GM23338 (cell line): ENCODE measurements around the gene OSBPL7. TPM values are rescaled to one million over a fixed set of nuclear protein-coding genes. Genes with fewer than 3 reads are reported as not detected.

Experiments used
- ATAC-seq: fragments of 200-7000 bp; cut with Tn5 transposase; 3 replicates; pipeline ENCODE4 v1.9.1; 2020
- DNase-seq: peaks from one replicate; pipeline ENCODE4 v3.0.0-alpha.2; 2015; ENCODE audit warnings: low spot score
- H2AFZ ChIP-seq: fragments of 200-600 bp; sonication (generic); 2 replicates; pipeline ENCODE4 v1.8.0; 2016; ENCODE audit warnings: antibody characterized with exemption, mild to moderate bottlenecking, moderate library complexity
- H3F3A ChIP-seq: fragments of 200-600 bp; sonication (generic); replicated peaks from 2 replicates; pipeline ENCODE4 v1.8.0; 2017; ENCODE audit warnings: antibody characterized with exemption, mixed run types, low read depth
- H3K27ac ChIP-seq: fragments of 200-600 bp; sonication (generic); 2 replicates; pipeline ENCODE4 v1.6.1; 2016; ENCODE audit warnings: low read depth
- H3K27me3 ChIP-seq: fragments of 200-600 bp; sonication (generic); 2 replicates; pipeline ENCODE4 v1.8.0; 2016; ENCODE audit warnings: mild to moderate bottlenecking, mixed run types, moderate library complexity; ENCODE audit not compliant: insufficient read depth
- H3K36me3 ChIP-seq: fragments of 200-600 bp; sonication (generic); 2 replicates; pipeline ENCODE4 v1.8.0; 2016; ENCODE audit warnings: mild to moderate bottlenecking; ENCODE audit not compliant: insufficient read depth
- H3K4me1 ChIP-seq: fragments of 200-600 bp; sonication (generic); 2 replicates; pipeline ENCODE4 v1.8.0; 2016; ENCODE audit warnings: mild to moderate bottlenecking, moderate library complexity; ENCODE audit not compliant: insufficient read depth
- H3K4me2 ChIP-seq: fragments of 200-600 bp; sonication (generic); 2 replicates; pipeline ENCODE4 v1.7.1; 2017; ENCODE audit warnings: mixed run types
- H3K4me3 ChIP-seq: fragments of 200-600 bp; sonication (generic); 2 replicates; pipeline ENCODE4 v1.6.1; 2016; ENCODE audit warnings: mixed run types
- H3K79me2 ChIP-seq: fragments of 200-600 bp; sonication (generic); replicated peaks from 2 replicates; pipeline ENCODE4 v1.8.0; 2017; ENCODE audit warnings: mild to moderate bottlenecking; ENCODE audit not compliant: insufficient read depth
- H3K9me2 ChIP-seq: fragments of 200-600 bp; sonication (generic); 2 replicates; pipeline ENCODE4 v1.8.0; 2017; ENCODE audit not compliant: insufficient read depth
- H4K20me1 ChIP-seq: fragments of 200-600 bp; sonication (generic); replicated peaks from 2 replicates; pipeline ENCODE4 v1.8.0; 2017; ENCODE audit warnings: mild to moderate bottlenecking; ENCODE audit not compliant: insufficient read depth
- H3K27ac Mint-ChIP-seq: 2 replicates; pipeline ENCODE4 v1.8.0; 2020; ENCODE audit warnings: inconsistent platforms, mild to moderate bottlenecking, moderate library complexity, mixed read lengths
- H3K27me3 Mint-ChIP-seq: 3 replicates; pipeline ENCODE4 v1.8.0; 2022; ENCODE audit warnings: low read depth, mild to moderate bottlenecking, moderate library complexity, mixed read lengths, inconsistent platforms; ENCODE audit not compliant: insufficient read depth, poor library complexity
- H3K36me3 Mint-ChIP-seq: 3 replicates; pipeline ENCODE4 v1.8.0; 2021; ENCODE audit warnings: low read depth, mild to moderate bottlenecking, inconsistent platforms, moderate library complexity, mixed read lengths
- H3K4me1 Mint-ChIP-seq: 3 replicates; pipeline ENCODE4 v1.8.0; 2020; ENCODE audit warnings: mild to moderate bottlenecking, inconsistent platforms, mixed read lengths
- H3K4me3 Mint-ChIP-seq: 3 replicates; pipeline ENCODE4 v1.8.0; 2021; ENCODE audit warnings: moderate library complexity, mild to moderate bottlenecking, inconsistent platforms, mixed read lengths
- H3K9me3 Mint-ChIP-seq: 3 replicates; pipeline ENCODE4 v1.8.0; 2020; ENCODE audit warnings: moderate library complexity, mild to moderate bottlenecking, inconsistent platforms, mixed read lengths
- CREB1 ChIP-seq: fragments of 250-450 bp; sonication (Bioruptor Pico); IDR thresholded peaks from 2 replicates; pipeline ENCODE4 v1.5.0; 2020; ENCODE audit warnings: low read depth, mild to moderate bottlenecking, moderate library complexity
- CTCF ChIP-seq, 2 experiments: fragments of 200-600 bp in 1 of 2; sonication (generic) in 1 of 2; conservative IDR thresholded peaks; 2 replicates each; pipeline versions ENCODE4 v1.5.1 to v1.6.1; 2016 to 2017; ENCODE audit warnings: antibody characterized with exemption in 2 of 2, low read depth in 2 of 2, mild to moderate bottlenecking in 2 of 2, moderate library complexity in 1 of 2
- ETS1 ChIP-seq: IDR thresholded peaks from 2 replicates; pipeline ENCODE4 v1.6.1; 2016; ENCODE audit warnings: antibody characterized with exemption
- EZH2 ChIP-seq: fragments of 200-600 bp; sonication (generic); IDR thresholded peaks from one replicate; pipeline ENCODE4 v1.8.0; 2017; ENCODE audit warnings: antibody characterized with exemption, mild to moderate bottlenecking, low read depth; ENCODE audit not compliant: unreplicated experiment
- EZH2phosphoT487 ChIP-seq: fragments of 200-600 bp; sonication (generic); IDR thresholded peaks from one replicate; pipeline ENCODE4 v1.8.1; 2018; ENCODE audit warnings: antibody characterized with exemption; ENCODE audit not compliant: unreplicated experiment
- JUNB ChIP-seq: IDR thresholded peaks from one replicate; pipeline ENCODE4 v1.6.1; 2016; ENCODE audit warnings: antibody characterized with exemption; ENCODE audit not compliant: unreplicated experiment
- NANOG ChIP-seq: IDR thresholded peaks from 2 replicates; pipeline ENCODE4 v1.6.1; 2016; ENCODE audit warnings: antibody characterized with exemption, borderline replicate concordance
- POLR2AphosphoS5 ChIP-seq: IDR thresholded peaks from 2 replicates; pipeline ENCODE4 v1.6.1; 2016; ENCODE audit warnings: antibody characterized with exemption, low read depth
- REST ChIP-seq: IDR thresholded peaks from one replicate; pipeline ENCODE4 v1.6.1; 2018; ENCODE audit warnings: antibody characterized with exemption; ENCODE audit not compliant: unreplicated experiment
- STAT1 ChIP-seq: IDR thresholded peaks from one replicate; pipeline ENCODE4 v1.6.1; 2016; ENCODE audit warnings: antibody characterized with exemption; ENCODE audit not compliant: unreplicated experiment
- ZNF114 ChIP-seq: fragments of 250-450 bp; sonication (Bioruptor Pico); IDR thresholded peaks from 2 replicates; pipeline ENCODE4 v1.5.0; 2020; ENCODE audit warnings: mild to moderate bottlenecking, moderate library complexity
- ZNF331 ChIP-seq: fragments of 250-450 bp; sonication (Bioruptor Pico); IDR thresholded peaks from 2 replicates; pipeline ENCODE4 v1.5.0; 2020; ENCODE audit warnings: low read depth, mild to moderate bottlenecking, moderate library complexity
- ZNF462 ChIP-seq: fragments of 250-450 bp; sonication (Bioruptor Pico); IDR thresholded peaks from 2 replicates; pipeline ENCODE4 v1.5.0; 2020; ENCODE audit warnings: mild to moderate bottlenecking, moderate library complexity
- polyA plus RNA-seq: library from polyadenylated mRNA; unstranded; fragments of >200 nt; fragmentation: Nextera tagmentation; extraction: Ambion mirVana; gene quantifications from 2 replicates; pipeline ENCODE4 v1.2.1, GENCODE V29; 2016
- total RNA-seq: library from RNA; depleted of rRNA; stranded (reverse); fragments of >200 nt; shearing (Covaris generic); gene quantifications from 2 replicates; pipeline ENCODE4 v1.2.3, GENCODE V29; 2014

Gene OSBPL7
- total and polyA plus RNA-seq, 2 experiments from 2014 or later = 3.4 to 8.1 TPM

DNA sequence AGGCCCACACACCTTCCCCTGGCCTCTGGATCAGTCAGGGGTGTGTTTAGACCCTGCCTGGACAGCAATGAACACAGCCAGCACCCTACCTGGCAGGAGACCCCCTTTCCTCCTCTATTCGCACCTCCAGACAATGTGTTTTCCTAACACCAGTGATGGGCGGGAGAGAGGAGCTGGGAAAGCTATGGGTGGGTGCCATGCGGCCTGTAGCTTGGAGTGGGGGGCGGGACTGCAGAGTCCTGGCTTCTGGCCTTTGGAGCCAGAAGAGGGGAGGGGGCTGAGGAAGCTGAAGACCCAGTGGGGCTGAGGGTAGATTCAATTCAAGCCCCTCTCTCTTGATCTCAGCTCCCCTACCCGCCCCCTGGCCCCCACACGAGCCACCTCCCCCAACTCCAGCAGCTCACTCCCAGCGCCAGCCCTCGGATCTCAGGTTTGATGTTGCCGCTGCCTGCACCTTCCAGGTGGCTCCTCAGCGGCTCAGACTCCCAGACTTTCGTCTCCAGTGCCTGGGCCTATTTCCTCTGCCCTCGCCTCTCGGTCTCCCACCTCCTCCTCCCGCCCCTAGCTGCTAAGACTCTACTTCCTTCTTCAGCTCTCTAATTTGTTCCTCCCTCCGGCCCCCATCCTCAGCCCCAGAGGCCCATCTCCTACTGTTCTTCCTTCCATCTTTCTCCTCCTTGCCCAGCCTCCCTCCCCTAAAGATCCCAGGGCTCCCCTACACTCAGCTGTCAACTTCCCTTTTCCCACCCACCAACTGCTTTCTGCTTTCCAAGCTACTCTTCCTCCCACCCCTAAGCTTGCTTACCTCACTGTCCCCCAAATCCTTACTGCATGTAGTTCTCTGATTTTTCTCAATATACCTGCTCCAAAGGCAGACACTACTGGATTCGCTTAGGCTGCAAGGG lies 36.2 kb upstream of the OSBPL7 start:
- H3K27me3 ChIP-seq = peaks cover 62% of the 10 kb centered on the region
- H3K9me2 ChIP-seq = peaks cover 4% of the 10 kb centered on the region; the same call in 1 of the 2 replicates
- no peaks in the 10 kb centered on the region for H3K9me3 Mint-ChIP-seq
- H4K20me1 ChIP-seq = no peaks in the 10 kb centered on the region; the same call in 1 of the 2 replicates
- H3K4me3 ChIP-seq = peak overlapping the region; percentile 23; the same call in 1 of the 2 replicates
- H3K27ac Mint-ChIP-seq = no peak overlapping the region
- DNase-seq = peak; percentile 63
- H3K4me1 Mint-ChIP-seq = peaks cover 39% of the 10 kb centered on the region
- peaks cover 4% of the 10 kb centered on the region; the same call in 1 of the 2 replicates for H3F3A ChIP-seq
- no peak for TF ChIP-seq STAT1
- no peak for TF ChIP-seq ZNF462 (CRISPR knock-in tag)
- no peak for TF ChIP-seq ZNF331 (CRISPR knock-in tag)
- no peak for TF ChIP-seq POLR2AphosphoS5
- TF ChIP-seq EZH2 = no peak
- TF ChIP-seq ZNF114 (CRISPR knock-in tag) = no peak
- TF ChIP-seq REST = no peak
- no peak for TF ChIP-seq EZH2phosphoT487
- no peak for TF ChIP-seq JUNB
- TF ChIP-seq CTCF (conservative IDR thresholded peaks at IDR 0.05; ENCODE audit: low read depth in 2 of 2) = no peak
- TF ChIP-seq CREB1 (CRISPR knock-in tag) = no peak
- no peak for TF ChIP-seq ETS1
- TF ChIP-seq NANOG = no peak
- no peaks in the 10 kb centered on the region for H3K36me3 ChIP-seq
- no peak overlapping the region for H3K27ac ChIP-seq
- H3K36me3 Mint-ChIP-seq = no peaks in the 10 kb centered on the region
- H3K4me1 ChIP-seq = peaks cover 18% of the 10 kb centered on the region; the same call in 1 of the 2 replicates
- peaks cover 46% of the 10 kb centered on the region for H3K27me3 Mint-ChIP-seq
- 0 out of 3 replicates have a peak overlapping the region, but pooled peaks have one; percentile 4 for H3K4me3 Mint-ChIP-seq
- H3K79me2 ChIP-seq = no peaks in the 10 kb centered on the region
- H3K4me2 ChIP-seq = peak overlapping the region; percentile 53
- peak overlapping the region; percentile 94 for H2AFZ ChIP-seq
- ATAC-seq = peak; percentile 72
